Heart right ventricle (tissue), 16 donors: ENCODE data around the gene STRN3. TPM values are rescaled to one million over a fixed set of nuclear protein-coding genes. Genes with fewer than 3 reads are reported as not detected.
"Not testable (repeated sequence)": the region's sequence is repeated elsewhere in the genome, so short reads cannot be mapped to it uniquely, and the experiment has no call there.

Source experiments
- ATAC-seq, 8 donors: fragments of 200-7000 bp; cut with Tn5 transposase; one replicate each; pipeline ENCODE4 v1.9.1; 2020; ENCODE audit warnings: mild to moderate bottlenecking in 8 of 8, moderate library complexity in 8 of 8, moderate number of reproducible peaks in 1 of 8
- DNase-seq, 2 donors: peaks; one replicate each; pipeline ENCODE4 v3.0.0-alpha.2; 2020
- H3K27ac ChIP-seq, 10 donors: fragments of 200-600 bp; sonication (generic) in 2 of 10; one replicate each; pipeline versions ENCODE4 v1.5.0 to v1.8.0; 2020 to 2022; ENCODE audit warnings: mild to moderate bottlenecking in 3 of 10
- H3K27me3 ChIP-seq, 7 donors: fragments of 200-600 bp; one replicate each; pipeline ENCODE4 v1.8.0; 2021 to 2022; ENCODE audit warnings: mild to moderate bottlenecking in 2 of 7
- H3K36me3 ChIP-seq, 9 donors: fragments of 200-600 bp; sonication (generic) in 1 of 9; one replicate each; pipeline versions ENCODE4 v1.5.0 to v1.8.0; 2020 to 2022; ENCODE audit warnings: mild to moderate bottlenecking in 2 of 9
- H3K4me1 ChIP-seq, 9 donors: fragments of 200-600 bp; sonication (generic) in 1 of 9; one replicate each; pipeline versions ENCODE4 v1.5.0 to v1.8.0; 2020 to 2022; ENCODE audit warnings: mild to moderate bottlenecking in 4 of 9
- H3K4me3 ChIP-seq, 10 donors: fragments of 200-600 bp; sonication (generic) in 2 of 10; one replicate each; pipeline versions ENCODE4 v1.5.0 to v1.8.0; 2020 to 2022; ENCODE audit warnings: mild to moderate bottlenecking in 7 of 10, moderate library complexity in 2 of 10
- H3K9me3 ChIP-seq, 11 donors: fragments of 200-600 bp in 10 of 11; sonication (generic) in 2 of 11; one replicate each; pipeline versions ENCODE4 v1.5.0 to v1.8.0; 2013 to 2022; ENCODE audit warnings: mild to moderate bottlenecking in 2 of 11, control low read depth in 1 of 11, moderate library complexity in 1 of 11
- WGBS, 2 donors: extraction: QIAGEN DNeasy Blood & Tissue Kit; methylation state at CpG; one replicate each; pipeline ENCODE4 v1.1.7; 2013; ENCODE audit warnings: inconsistent platforms in 1 of 2; 5-methylcytosine and 5-hydroxymethylcytosine counted together
- intact Hi-C, 10 donors: fragments of 100-400 bp; cut with DNase I; formaldehyde crosslinking; loops; one replicate each; pipeline versions ENCODE4 v1.11.1 to v1.14.2; 2022
- polyA plus RNA-seq, 2 donors: library from polyadenylated mRNA; stranded (reverse); fragments of 200-250 nt; gene quantifications; one replicate each; pipeline ENCODE4 v1.2.3, GENCODE V29; 2013
- total RNA-seq, 10 donors: library from RNA; stranded (reverse); fragmentation: NEBNext Ultra II Directional in 3 of 10; extraction: Animal tissue kit (Norgen Biotek cat#: 25700) in 3 of 10; gene quantifications; one replicate each; pipeline versions ENCODE4 v1.2.1 to v1.2.4, GENCODE V29; 2021 to 2023
- TF ChIP-seq, protein P1 (sequence below), 9 donors: fragments of 200-600 bp; sonication (generic) in 2 of 9; IDR thresholded peaks; one replicate each; pipeline versions ENCODE4 v1.5.0 to v1.8.0; 2021 to 2022; ENCODE audit warnings: antibody characterized with exemption in 9 of 9, mild to moderate bottlenecking in 5 of 9, moderate library complexity in 1 of 9
- donor health status: Arrhythmogenic right ventricular cardiomyopathy.
- donor health status: ischemic (EF 13 %, LVEDD 7.1; RV severe dilation, severe dysfunction).
- donor health status: healthy with polysubstance abuse.
- donor health status: DM: no; HTN: yes; CAD: no.
- donor health status: DM: no; HTN: no; CAD: no.
- donor health status: ischemic (EF 25% LVEDD 6.9; RV normal size, moderate dysfunction).
- donor health status: ischemic (EF 25% LVEDD 5.7; RV mildly dilated, moderate dysfunction).
- donor health status: healthy.
- donor health status: DM: yes; HTN: yes; CAD: no.
- donor health status: Ischemic cardiomyopathy.
- donor health status: ischemic (EF 35%, LVEDD 5.7; RV mildly dilated, moderate dysfunction).
- donor health status: nonischemic (EF 11% LVEDD 7.7; RV severe dilation, severe dysfunction).
- donor health status: DM: yes; HTN: yes; CAD: no.
- donor health status: PGD.
- donor health status: ischemic (EF 29% LVEDD 5.4; RV normal size, mild dysfunction).
- donor health status: nonischemic (EF 23%, LVEDD 6.1; RV moderate dilation, normal function).

The STRN3 gene
- total and polyA plus RNA-seq, 12 donors = 10.5 to 60.4 (median 50.2) TPM

DNA sequence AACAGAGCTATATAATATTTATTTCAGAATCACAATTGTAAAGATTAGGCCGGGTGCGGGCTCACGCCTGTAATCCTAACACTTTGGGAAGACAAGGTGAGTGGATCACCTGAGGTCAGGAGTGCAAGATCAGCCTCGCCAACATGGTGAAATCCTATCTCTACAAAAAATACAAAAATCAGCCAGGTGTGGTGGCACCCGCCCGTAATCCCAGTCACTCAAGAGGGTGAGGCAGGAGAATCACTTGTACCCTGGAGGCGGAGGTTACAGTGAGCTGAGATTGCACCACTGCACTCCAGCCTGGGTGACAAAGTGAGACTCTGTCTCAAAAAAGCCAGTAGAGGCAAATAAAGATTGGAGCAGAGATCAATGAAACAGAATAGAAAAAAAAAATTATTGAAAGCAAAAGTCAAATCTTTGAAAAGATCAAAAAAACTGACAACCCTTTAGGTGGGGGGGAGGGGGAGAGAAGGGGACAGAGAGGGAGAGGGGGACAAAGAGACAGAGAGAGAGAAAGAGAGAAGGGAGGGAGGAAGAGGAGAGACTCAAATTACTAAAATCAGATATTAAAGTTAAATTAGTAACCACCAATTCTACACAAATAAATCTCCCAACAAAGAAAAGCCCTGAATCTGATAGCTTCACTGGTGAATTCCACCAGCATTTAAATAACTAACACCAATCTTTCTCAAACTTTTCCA lies 53.1 kb downstream of the STRN3 start:
- no peak for ATAC-seq
- WGBS, 2 donors = 83 to 97% methylated on average over 7 of the region's 7 CpGs
- Histone ChIP-seq H3K4me3 (no peak overlapping the region), H3K9me3 (peaks cover 0 to under 1% (median 0%) of the 10 kb centered on the region in 11 donors), H3K27me3 (no peaks in the 10 kb centered on the region), H3K36me3 (no peaks in the 10 kb centered on the region), H3K27ac (no peak overlapping the region), H3K4me1 (peaks cover 0 to 66% (median 27%) of the 10 kb centered on the region in 9 donors)
- no peak for DNase-seq
- intact Hi-C loops = no loop called here
- TF ChIP-seq, protein P1, sequence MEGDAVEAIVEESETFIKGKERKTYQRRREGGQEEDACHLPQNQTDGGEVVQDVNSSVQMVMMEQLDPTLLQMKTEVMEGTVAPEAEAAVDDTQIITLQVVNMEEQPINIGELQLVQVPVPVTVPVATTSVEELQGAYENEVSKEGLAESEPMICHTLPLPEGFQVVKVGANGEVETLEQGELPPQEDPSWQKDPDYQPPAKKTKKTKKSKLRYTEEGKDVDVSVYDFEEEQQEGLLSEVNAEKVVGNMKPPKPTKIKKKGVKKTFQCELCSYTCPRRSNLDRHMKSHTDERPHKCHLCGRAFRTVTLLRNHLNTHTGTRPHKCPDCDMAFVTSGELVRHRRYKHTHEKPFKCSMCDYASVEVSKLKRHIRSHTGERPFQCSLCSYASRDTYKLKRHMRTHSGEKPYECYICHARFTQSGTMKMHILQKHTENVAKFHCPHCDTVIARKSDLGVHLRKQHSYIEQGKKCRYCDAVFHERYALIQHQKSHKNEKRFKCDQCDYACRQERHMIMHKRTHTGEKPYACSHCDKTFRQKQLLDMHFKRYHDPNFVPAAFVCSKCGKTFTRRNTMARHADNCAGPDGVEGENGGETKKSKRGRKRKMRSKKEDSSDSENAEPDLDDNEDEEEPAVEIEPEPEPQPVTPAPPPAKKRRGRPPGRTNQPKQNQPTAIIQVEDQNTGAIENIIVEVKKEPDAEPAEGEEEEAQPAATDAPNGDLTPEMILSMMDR (IDR thresholded peaks at IDR 0.05) = no peak

DNA sequence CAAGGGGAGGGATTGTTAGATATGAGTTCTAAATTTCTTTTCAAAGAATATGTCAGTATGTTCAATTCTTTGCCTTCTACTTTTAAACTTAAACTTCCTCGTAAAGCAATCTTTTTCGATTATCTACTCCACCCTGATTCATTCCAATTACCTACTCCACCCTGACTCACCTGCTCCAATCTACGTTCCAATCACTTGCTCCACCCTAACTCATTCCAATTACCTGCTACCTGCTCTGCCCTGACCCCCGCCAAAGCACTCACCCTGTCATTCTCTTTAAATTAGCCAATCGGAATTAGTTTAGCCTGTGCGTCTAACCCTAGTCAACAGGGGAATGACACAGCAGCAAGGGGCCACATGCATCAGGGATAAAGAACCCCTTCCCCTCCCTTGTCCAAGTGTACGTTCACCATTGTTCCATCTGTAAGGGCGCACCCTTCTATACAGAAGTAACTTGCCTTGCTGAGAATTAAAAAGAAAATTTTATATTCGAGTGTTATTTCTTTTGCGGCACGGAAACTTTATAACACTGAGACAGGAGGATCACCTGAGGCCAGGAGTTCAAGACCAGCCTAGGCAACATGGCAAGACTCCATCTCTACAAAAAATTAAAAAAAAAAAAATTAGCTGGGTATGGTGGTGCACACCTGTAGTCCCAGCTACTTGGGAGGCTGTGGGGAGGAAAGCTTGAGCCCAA lies 54.0 kb downstream of the STRN3 start:
- peaks cover 0 to 66% (median 27%) of the 10 kb centered on the region in 9 donors for H3K4me1 ChIP-seq
- H3K27ac ChIP-seq, H3K4me3 ChIP-seq, H3K9me3 ChIP-seq, intact Hi-C loops, DNase-seq, H3K27me3 ChIP-seq, H3K36me3 ChIP-seq, ATAC-seq: not testable (repeated sequence)
- 96 to 97% methylated on average over 11 of the region's 11 CpGs for WGBS, 2 donors

DNA sequence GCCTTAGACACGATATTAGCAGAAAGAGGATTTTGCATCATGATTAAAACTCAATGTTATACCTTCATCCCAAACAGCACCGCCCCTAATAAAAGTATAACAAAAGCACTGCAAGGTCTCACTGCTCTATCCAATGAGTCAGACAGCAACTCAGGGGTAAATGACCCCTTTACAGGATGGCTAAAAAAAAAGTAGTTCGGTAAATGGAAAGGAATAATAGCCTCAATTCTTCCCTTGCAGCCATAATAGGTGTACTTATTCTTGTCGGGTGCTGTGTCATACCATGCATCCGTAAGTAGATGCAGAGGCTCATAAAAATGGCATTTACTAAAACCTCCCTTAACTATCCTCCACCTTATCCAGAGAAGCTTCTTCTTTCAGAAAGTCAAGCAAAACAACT lies 54.6 kb downstream of the STRN3 start:
- WGBS, 2 donors = 95 to 97% methylated on average over 5 of the region's 5 CpGs
- Histone ChIP-seq H3K27ac (no peak overlapping the region), H3K9me3 (peaks cover 0 to 15% (median 3%) of the 10 kb centered on the region in 11 donors), H3K27me3 (no peaks in the 10 kb centered on the region), H3K4me3 (no peak overlapping the region), H3K36me3 (peaks cover 0 to 2% (median 0%) of the 10 kb centered on the region in 9 donors), H3K4me1 (peaks cover 0 to 66% (median 27%) of the 10 kb centered on the region in 9 donors)
- intact Hi-C loops = no loop called here
- ATAC-seq (no peak), DNase-seq (no peak)
- TF ChIP-seq, protein P1 (IDR thresholded peaks at IDR 0.05) = no peak

DNA sequence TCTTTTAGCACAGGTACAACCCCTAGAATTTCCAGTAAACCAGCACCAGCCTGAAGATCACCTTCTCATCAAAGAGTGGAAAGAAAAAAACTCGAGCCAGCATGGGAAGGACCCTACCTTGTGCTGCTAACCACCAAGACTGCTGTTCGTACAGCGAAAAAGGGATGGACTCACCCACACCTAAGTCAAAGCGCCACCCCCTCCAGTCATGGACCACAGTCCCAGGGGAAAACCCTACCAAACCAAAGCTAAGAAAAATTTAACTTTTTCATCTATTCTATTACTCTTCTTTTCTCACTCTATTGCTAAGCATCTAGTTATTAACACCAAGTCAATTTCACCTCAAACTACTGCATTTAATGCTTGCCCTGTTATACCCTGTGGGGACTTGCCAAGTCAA lies 56.4 kb downstream of the STRN3 start:
- intact Hi-C loops, ATAC-seq, H3K4me3 ChIP-seq, DNase-seq, H3K27ac ChIP-seq, H3K27me3 ChIP-seq: not testable (repeated sequence)
- WGBS, 2 donors = 77 to 100% methylated on average over 4 of the region's 4 CpGs
- peaks cover 0 to 51% (median 20%) of the 10 kb centered on the region in 9 donors for H3K4me1 ChIP-seq
- peaks cover 0 to 31% (median 14%) of the 10 kb centered on the region in 11 donors for H3K9me3 ChIP-seq
- H3K36me3 ChIP-seq = peaks cover 0 to 19% (median 0%) of the 10 kb centered on the region in 9 donors

DNA sequence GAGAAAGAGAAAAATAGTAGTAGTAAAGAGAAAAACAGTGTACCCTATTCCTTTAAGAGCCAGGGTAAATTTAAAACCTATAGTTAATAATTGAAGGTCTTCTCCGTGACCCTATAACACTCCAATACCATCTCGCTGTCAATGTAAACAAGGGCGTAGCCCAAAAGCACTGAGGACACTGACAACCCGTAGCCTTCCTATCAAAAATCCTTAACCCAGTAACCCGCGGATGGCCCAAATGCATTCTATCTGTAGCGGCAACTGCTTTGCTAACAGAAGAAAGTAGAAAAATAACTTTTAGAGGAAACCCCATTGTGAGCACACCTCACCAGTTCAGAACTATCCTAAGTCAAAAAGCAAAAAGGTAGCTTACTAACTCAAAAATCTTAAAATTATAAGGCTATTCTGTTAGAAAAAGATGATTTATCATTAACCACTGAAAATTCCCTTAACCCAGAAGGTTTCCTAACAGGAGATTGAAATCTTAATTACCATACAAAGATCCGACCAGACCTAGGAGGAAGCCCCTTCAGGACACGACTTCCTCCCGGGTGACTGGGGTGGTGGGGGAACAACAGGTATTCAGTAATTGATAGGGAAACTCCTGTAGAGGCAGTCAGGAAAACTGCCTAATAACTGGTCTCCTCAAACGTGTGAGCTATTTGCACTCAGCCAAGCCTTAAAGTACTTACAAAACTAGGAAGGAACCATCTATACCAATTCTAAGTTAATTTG lies 58.6 kb downstream of the STRN3 start:
- H3K27me3 ChIP-seq, H3K27ac ChIP-seq, intact Hi-C loops, H3K4me3 ChIP-seq, ATAC-seq, DNase-seq: not testable (repeated sequence)
- peaks cover 0 to 31% (median 14%) of the 10 kb centered on the region in 11 donors for H3K9me3 ChIP-seq
- WGBS, 2 donors = 92 to 93% methylated on average over 11 of the region's 11 CpGs
- H3K36me3 ChIP-seq = peaks cover 0 to 34% (median 0%) of the 10 kb centered on the region in 9 donors
- H3K4me1 ChIP-seq = peaks cover 0 to 29% (median 0%) of the 10 kb centered on the region in 9 donors
